Osteoblast (primary cell): Measurements from ENCODE around the gene RFX1. TPM values are rescaled to one million over a fixed set of nuclear protein-coding genes. Genes with fewer than 3 reads are reported as not detected.
"Not testable (repeated sequence)": the region's sequence is repeated elsewhere in the genome, so short reads cannot be mapped to it uniquely, and the experiment has no call there.

ENCODE experiments used
- DNase-seq: peaks from one replicate; pipeline ENCODE4 v3.0.0; 2011; ENCODE audit warnings: low spot score, mixed read lengths; ENCODE audit not compliant: insufficient read length; ENCODE audit errors: missing footprints
- H2AFZ ChIP-seq: 2 replicates; pipeline ENCODE4 v1.6.0; 2011; ENCODE audit warnings: mild to moderate bottlenecking, low read length
- H3K27ac ChIP-seq: 2 replicates; pipeline ENCODE4 v1.5.1; 2011; ENCODE audit warnings: mild to moderate bottlenecking, low read depth, low read length, moderate library complexity
- H3K27me3 ChIP-seq: 2 replicates; pipeline ENCODE4 v1.6.0; 2012; ENCODE audit warnings: mild to moderate bottlenecking, control low read depth, inconsistent platforms, low read length, moderate library complexity; ENCODE audit not compliant: insufficient read depth
- H3K36me3 ChIP-seq: 2 replicates; pipeline ENCODE4 v1.5.1; 2011; ENCODE audit warnings: mild to moderate bottlenecking, low read length, control low read depth, moderate library complexity; ENCODE audit not compliant: insufficient read depth
- H3K4me1 ChIP-seq: 2 replicates; pipeline ENCODE4 v1.5.1; 2011; ENCODE audit warnings: mild to moderate bottlenecking, low read length, control low read depth, moderate library complexity; ENCODE audit not compliant: insufficient read depth
- H3K4me2 ChIP-seq: 2 replicates; pipeline ENCODE4 v1.6.0; 2011; ENCODE audit warnings: mild to moderate bottlenecking, low read length; ENCODE audit not compliant: insufficient read depth
- H3K4me3 ChIP-seq: fragments of 200-600 bp; sonication (generic); 3 replicates; pipeline ENCODE4 v1.5.1; 2012; ENCODE audit warnings: mild to moderate bottlenecking, low read length, inconsistent platforms; ENCODE audit not compliant: insufficient read depth
- H3K79me2 ChIP-seq: 2 replicates; pipeline ENCODE4 v1.6.0; 2012; ENCODE audit warnings: mild to moderate bottlenecking, low read length, control low read depth, inconsistent platforms; ENCODE audit not compliant: insufficient read depth
- H3K9me3 ChIP-seq: 2 replicates; pipeline ENCODE4 v1.5.1; 2011; ENCODE audit warnings: low read depth, low read length, control low read depth
- H4K20me1 ChIP-seq: 2 replicates; pipeline ENCODE4 v1.6.0; 2012; ENCODE audit warnings: mild to moderate bottlenecking, low read length, control low read depth; ENCODE audit not compliant: insufficient read depth
- CTCF ChIP-seq: IDR thresholded peaks from 2 replicates; pipeline ENCODE4 v1.5.1; 2011; ENCODE audit warnings: mild to moderate bottlenecking, low read depth, low read length, moderate library complexity; ENCODE audit errors: extremely low read depth
- total RNA-seq: library from RNA; depleted of rRNA; stranded (reverse); fragments of >200 nt; gene quantifications from 2 replicates; pipeline ENCODE4 v1.2.3, GENCODE V29; 2012

The RFX1 gene
- total RNA-seq, 1 donor = 2.5 TPM

- H3K9me3 ChIP-seq = no peaks in the 10 kb centered on the region
- H4K20me1 ChIP-seq = no peaks in the 10 kb centered on the region
- no peak overlapping the region for H3K4me3 ChIP-seq
- H3K27ac ChIP-seq = no peak overlapping the region
- no peak overlapping the region for H2AFZ ChIP-seq
- no peak overlapping the region for H3K4me2 ChIP-seq
- H3K79me2 ChIP-seq = no peaks in the 10 kb centered on the region
- peaks cover 46% of the 10 kb centered on the region for H3K36me3 ChIP-seq
- H3K27me3 ChIP-seq = no peaks in the 10 kb centered on the region
- peaks cover 7% of the 10 kb centered on the region for H3K4me1 ChIP-seq
- DNase-seq = no peak
- TF ChIP-seq CTCF = no peak
Observed at GRCh38 chr19:13968383-13968935, 37.7 kb downstream of the RFX1 start.

- not testable (repeated sequence) for H3K27me3 ChIP-seq, H3K27ac ChIP-seq, H2AFZ ChIP-seq, H3K4me3 ChIP-seq, DNase-seq, H3K4me1 ChIP-seq, H3K79me2 ChIP-seq, H4K20me1 ChIP-seq, H3K4me2 ChIP-seq, H3K9me3 ChIP-seq
- H3K36me3 ChIP-seq = peaks cover 41% of the 10 kb centered on the region
Observed at GRCh38 chr19:13967206-13967605, 38.9 kb downstream of the RFX1 start.

- H3K4me1 ChIP-seq = peaks cover 7% of the 10 kb centered on the region
- no peaks in the 10 kb centered on the region for H3K9me3 ChIP-seq
Observed at GRCh38 chr19:13966684-13967128, 39.4 kb downstream of the RFX1 start.

GRCh38 chr19:13965926-13966683 lies 40.0 kb downstream of the RFX1 start:
- DNase-seq = peak; percentile 68
- no peak for TF ChIP-seq CTCF
- no peaks in the 10 kb centered on the region for H3K79me2 ChIP-seq

More at GRCh38 chr19:13966684-13967128, 39.4 kb downstream of the RFX1 start:
- H3K36me3 ChIP-seq = peaks cover 41% of the 10 kb centered on the region
- H3K4me2 ChIP-seq = no peak overlapping the region
- H3K4me3 ChIP-seq = no peak overlapping the region
- no peaks in the 10 kb centered on the region for H4K20me1 ChIP-seq
- DNase-seq = peak; percentile 80
- no peak overlapping the region for H3K27ac ChIP-seq
- TF ChIP-seq CTCF = no peak
- no peaks in the 10 kb centered on the region for H3K27me3 ChIP-seq
- no peak overlapping the region for H2AFZ ChIP-seq
- no peaks in the 10 kb centered on the region for H3K79me2 ChIP-seq

More at GRCh38 chr19:13965926-13966683, 40.0 kb downstream of the RFX1 start:
- Histone ChIP-seq H3K9me3 (no peaks in the 10 kb centered on the region), H3K4me3 (no peak overlapping the region), H3K36me3 (peaks cover 41% of the 10 kb centered on the region), H3K27ac (no peak overlapping the region), H3K4me2 (no peak overlapping the region), H3K4me1 (peaks cover 7% of the 10 kb centered on the region), H4K20me1 (no peaks in the 10 kb centered on the region), H2AFZ (no peak overlapping the region), H3K27me3 (no peaks in the 10 kb centered on the region)
